GM20000 (cell line): ENCODE data around the gene KLHL29.

Experiments
- DNase-seq: peaks from one replicate; pipeline ENCODE4 v3.0.0; 2012; ENCODE audit warnings: low spot score
- CTCF ChIP-seq: IDR thresholded peaks from 2 replicates; pipeline ENCODE4 v1.5.1; 2012; ENCODE audit warnings: mild to moderate bottlenecking, control low read depth; ENCODE audit errors: extremely low read depth, missing control alignments

KLHL29 gene

GRCh38 chr2:23522726-23523372 lies 137.9 kb downstream of the KLHL29 start:
- TF ChIP-seq CTCF = no peak
- no peak for DNase-seq

- TF ChIP-seq CTCF = no peak
- DNase-seq = no peak
These were observed 138.6 kb downstream of the KLHL29 start for GRCh38 chr2:23523373-23524260.

GRCh38 chr2:23524261-23524706 lies 139.3 kb downstream of the KLHL29 start:
- DNase-seq = no peak
- no peak for TF ChIP-seq CTCF

- no peak for DNase-seq
- no peak for TF ChIP-seq CTCF
These were observed 140.3 kb downstream of the KLHL29 start for GRCh38 chr2:23525137-23525765.

- DNase-seq = no peak
- TF ChIP-seq CTCF = no peak
These were observed 141.1 kb downstream of the KLHL29 start for GRCh38 chr2:23526114-23526513.

- no peak for DNase-seq
- no peak for TF ChIP-seq CTCF
These were observed 142.1 kb downstream of the KLHL29 start for GRCh38 chr2:23526835-23527790.
